Stimulated activated CD4-positive, alpha-beta T cell treated with anti-CD3 and anti-CD28 coated beads, Interleukin-12 subunit alpha, Interleukin-12 subunit beta, amount 100 ng/mL, for 48 hours (primary cell): ENCODE measurements around the gene ST13.
"Not testable (repeated sequence)": the region's sequence is repeated elsewhere in the genome, so short reads cannot be mapped to it uniquely, and the experiment has no call there.

Experiments
- DNase-seq, 3 donors: peaks; one replicate each; pipeline ENCODE4 v3.0.0-alpha.2; 2020; ENCODE audit warnings: low read depth in 2 of 3, low spot score in 1 of 3

ST13 gene

DNA sequence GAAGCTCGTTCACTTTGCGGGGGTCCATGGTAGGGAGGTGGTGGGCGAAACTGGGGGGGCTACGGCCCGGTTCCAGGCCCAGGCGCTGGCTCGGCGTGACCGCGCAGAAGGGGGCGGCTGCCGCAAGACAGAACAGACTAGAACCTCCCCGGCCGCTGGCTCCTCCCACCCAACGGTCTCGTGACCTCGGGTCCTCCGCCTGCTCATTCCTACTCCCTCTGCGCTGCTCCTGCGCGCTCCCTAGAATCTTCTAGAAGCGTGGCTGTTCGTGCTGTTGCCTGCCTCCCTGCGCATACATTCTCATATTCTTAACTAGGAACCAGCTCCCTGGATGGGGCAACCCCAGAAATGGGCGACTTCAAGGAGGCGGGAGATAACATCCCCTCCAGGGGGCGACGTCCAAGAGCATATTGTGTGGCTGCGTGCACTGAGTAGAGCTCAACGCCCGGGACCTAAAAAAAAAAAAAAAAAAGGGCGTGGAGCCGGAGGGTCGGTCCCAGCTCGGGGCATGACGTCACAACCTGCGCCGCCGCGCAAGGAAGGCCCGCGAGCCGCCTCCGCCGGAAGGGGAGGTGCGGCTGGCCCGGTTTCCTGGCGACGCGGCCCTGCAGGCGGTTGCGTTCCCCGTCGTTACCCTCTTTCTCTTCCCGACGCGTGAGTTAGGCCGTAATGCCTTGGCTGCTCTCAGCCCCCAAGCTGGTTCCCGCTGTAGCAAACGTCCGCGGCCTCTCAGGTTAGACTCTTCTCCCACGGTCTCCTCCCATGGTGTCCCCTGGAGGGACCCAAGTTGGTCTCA lies at the start of gene ST13, which contains the start of gene XPNPEP3:
ST13 (minus strand) TSS at position 127 of the 796 bp plus-strand sequence; CDS start at position 28, 99 bp downstream.
XPNPEP3 (plus strand) TSS at position 636 of the 796 bp plus-strand sequence; CDS start at position 670, 34 bp downstream.
- peak; percentile 93 to 96 (median 94) for DNase-seq

DNA sequence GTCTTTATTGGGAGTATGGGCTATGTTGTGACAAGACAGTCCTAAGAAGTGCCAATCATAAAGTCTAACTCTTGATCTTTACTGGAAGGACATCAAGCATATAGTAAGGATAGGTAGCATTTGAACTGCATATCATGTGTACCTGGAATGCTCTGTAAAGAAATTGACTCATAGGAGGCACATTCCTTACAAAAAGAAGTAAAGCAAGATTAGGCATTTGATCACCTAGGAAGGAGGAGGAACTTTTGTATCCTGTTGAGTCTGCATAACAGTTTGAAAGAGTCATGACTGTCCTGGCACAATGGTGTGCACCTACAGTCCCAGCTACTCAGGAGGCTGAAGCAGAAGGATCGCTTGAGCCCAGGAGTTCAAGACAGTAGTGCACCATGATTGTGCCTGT lies 47.7 kb upstream of the ST13 start:
- DNase-seq = no peak

DNA sequence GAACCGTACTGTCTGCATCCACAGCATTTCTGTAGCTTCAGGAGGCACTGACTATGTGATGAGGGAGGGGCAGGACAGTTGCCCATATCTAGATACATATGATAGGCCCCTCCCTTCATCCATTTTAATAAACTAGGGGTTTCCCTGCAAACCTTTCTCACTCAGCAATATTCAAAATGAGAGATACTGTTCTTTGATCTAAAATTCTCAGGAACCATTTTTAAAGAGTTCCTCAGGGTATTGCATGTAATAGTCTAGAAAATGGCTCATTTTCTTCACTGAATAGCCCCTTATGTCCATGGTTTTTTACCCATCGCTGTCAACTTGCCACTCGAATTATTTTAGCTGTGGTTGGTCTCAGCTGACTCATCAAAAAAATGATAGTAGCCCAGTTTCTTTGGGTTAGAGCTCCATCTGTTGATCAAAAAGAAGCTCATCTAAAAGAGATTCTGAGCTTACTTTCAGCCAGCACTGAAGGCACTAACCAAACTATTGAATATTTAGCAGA lies 42.5 kb upstream of the ST13 start:
- DNase-seq = peak in 1 of 3 donors; percentile 13

DNA sequence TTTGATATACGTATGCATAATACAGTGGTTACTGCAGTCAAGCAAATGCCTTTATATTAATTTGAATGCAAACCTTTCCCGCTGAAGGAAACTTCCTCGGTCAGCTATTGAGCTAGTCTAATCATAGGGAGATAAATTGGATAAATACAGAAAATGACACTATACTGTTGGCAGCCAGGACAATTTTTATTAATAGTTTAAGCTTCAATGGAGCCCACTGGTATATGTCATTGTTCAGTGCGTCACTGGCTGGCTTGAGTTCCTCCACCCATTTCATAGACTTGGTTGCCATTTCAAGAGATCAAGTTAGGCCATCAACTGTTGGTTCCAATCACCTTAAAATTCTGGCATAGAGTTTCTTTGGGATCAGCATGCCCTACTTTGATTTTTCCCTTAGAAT lies 38.0 kb upstream of the ST13 start:
- DNase-seq = no peak

GRCh38 chr22:40890881-40891280 lies 34.4 kb upstream of the ST13 start:
- DNase-seq = no peak

DNA sequence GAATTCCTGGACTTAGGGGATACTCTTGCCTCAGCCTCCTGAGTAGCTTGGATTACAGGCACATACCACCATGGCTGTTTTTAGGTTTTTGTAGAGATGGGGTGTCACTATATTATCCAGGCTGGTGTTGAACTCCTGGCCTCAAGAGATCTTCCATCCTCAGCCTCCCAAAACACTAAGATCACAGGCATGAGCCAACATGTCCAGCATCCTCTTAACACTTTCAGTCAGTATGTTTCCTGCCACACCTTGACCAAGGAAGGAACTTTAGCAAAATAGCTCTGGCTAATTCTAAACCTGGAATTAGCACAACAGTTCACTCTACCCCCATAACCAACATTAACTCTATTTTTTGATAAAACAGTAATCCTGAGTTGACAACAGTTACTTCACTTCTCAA lies 32.7 kb upstream of the ST13 start:
- DNase-seq = no peak

DNA sequence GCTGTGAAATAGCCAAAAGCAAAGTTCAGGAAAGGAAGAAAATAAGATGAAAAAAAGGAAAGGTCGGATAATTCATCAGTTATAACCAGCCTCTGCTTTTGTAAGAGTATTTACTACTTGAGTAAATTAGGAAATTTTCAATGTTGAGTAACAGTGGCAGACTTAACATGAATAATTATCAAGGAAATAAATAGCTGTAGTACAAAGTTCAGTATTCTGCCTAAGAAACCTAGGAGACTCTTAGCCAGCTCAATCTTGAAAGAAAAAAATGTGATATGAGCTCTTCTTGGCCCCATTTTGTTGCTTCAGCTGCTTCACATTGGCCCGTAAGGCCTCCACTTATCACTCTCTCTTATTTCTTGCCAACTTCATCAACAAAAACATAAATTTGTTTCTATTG lies 22.5 kb upstream of the ST13 start:
- DNase-seq = no peak

- no peak for DNase-seq
Observed at GRCh38 chr22:40877488-40877887, 21.0 kb upstream of the ST13 start.

GRCh38 chr22:40876907-40877306 lies 20.5 kb upstream of the ST13 start:
- no peak for DNase-seq

GRCh38 chr22:40875111-40875510 lies 18.7 kb upstream of the ST13 start:
- no peak for DNase-seq

- DNase-seq = no peak
Observed at GRCh38 chr22:40874016-40874415, 17.6 kb upstream of the ST13 start.

DNA sequence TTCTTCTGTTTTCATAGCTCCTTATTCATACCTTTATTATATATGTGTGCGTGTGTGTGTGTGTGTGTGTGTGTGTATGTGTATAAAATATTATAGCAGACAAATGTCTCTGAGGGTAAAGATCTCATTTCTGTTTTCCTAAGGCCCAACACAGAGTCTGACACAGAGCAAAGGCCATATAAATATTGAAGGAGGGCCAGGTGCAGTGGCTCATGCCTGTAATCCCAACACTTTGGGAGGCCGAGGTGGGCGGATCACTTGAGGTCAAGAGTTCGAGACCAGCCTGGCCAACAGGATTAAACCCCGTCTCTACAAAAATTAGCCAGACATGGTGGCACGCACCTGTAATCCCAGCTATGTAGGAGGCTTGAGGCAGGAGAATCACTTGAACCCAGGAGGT lies 11.9 kb upstream of the ST13 start:
- DNase-seq = not testable (repeated sequence)

DNA sequence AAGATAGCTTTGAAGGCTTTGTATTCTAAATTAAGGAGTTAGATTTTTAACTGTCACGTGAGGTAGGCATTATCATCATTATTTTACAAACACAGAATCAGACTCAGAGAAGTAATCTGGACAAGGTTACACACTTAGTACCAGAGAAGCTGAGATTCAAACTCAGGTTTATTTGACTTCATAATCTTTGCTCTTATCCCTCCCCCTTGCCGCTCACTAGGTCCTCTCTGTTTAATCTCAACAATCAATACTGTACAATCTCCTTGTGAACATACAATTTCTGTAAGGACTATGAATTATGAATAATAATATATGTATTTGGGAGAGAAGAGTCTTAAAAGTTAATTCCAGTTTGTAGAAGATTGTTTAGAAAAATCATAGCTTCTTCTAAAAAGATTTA lies 10.7 kb upstream of the ST13 start:
- DNase-seq = no peak

- no peak for DNase-seq
Observed at GRCh38 chr22:40862537-40862936, 6.1 kb upstream of the ST13 start.

DNA sequence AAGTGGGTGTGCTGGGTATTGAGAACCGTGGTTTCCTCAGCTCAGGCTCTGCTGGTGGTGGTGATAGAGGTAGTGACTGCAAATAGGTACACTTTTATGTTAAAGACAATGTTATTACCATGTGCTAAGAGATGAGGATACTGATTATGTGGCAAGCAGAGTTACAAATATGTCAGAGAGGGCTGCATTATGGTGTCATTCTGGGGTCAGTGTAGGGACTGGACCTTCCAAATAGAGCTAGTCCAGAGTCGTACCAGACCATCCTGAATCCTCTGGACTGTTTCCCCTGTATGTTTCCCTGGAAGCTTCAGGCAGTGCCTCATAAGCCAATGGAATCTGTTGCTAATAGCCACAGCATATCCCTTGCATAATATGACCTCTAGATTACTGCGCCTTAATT lies 5.6 kb upstream of the ST13 start, which contains the start of gene DNAJB7:
DNAJB7 (minus strand) TSS at position 101 of the 400 bp plus-strand sequence. CDS start 119 bp downstream, outside the sequence.
- DNase-seq = no peak

GRCh38 chr22:40857309-40857855 lies 943 bp upstream of the ST13 start:
- no peak for DNase-seq

DNA sequence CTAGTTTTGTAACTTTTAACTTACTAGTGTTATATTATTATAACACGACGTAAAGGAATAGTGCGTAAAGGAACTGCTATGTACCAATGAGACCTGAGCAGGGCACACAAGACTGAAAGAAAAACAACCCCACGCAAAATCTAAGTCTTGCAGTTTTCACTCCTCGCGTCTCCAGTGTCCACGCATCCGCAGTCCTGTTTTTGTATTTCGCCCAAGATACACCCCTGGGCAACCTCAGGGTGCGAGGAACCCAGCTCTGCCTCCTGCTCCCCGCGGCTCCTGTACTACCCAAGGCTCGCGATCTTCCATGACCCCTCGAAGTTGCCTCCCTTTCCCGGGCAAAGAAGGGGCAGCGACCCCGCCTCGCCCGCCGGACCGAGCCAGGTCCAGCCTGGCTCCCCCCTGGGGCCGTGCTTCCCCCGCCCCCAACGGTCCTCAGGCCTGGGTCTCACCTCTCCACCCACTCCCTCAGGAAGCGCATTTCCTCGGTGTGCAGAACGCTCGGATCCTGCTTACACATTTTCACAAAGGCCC lies 393 bp downstream of the ST13 start:
- peak in 2 of 3 donors; percentile 16 to 20 for DNase-seq

DNA sequence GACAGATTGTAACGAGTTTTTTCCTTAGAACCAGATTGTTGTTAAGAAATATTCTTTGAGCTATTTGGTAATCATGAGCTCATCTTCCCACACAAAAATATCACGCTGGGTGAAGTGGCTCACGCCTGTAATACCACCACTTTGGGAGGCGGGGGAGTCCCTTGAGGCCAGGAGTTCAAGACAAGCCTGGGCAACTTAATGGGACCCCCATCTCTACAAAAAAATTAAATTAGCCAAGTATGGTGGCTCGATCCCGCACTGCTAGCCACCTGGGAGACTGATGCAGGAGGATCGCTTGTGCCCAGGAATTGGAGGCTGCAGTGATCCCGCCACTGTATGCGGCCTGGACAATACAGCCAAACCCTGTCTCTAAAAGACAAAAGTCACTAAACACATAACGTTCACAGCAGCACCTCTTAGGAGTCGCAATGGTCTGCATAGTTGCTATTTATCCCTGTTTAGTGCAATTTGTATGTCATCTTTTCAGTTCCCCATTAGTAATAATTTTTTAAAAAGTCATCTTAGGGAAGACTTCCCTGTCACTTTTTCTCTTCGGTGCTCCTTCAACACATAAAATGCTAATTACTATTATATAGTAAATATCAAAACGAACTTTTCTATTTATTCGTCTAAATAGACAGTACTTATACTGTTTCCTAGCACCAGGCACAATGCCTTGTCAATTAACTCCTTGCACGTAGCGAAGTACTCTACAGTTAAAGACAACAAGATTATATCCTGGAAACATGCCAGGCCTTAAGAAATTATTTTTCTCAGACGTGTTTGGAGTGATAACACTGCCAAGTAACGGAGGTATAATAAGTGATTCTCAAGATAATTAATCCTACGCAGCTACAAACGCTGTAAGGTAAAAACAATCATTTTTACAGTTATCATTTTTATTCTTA lies 1.1 kb downstream of the ST13 start:
- no peak for DNase-seq

DNA sequence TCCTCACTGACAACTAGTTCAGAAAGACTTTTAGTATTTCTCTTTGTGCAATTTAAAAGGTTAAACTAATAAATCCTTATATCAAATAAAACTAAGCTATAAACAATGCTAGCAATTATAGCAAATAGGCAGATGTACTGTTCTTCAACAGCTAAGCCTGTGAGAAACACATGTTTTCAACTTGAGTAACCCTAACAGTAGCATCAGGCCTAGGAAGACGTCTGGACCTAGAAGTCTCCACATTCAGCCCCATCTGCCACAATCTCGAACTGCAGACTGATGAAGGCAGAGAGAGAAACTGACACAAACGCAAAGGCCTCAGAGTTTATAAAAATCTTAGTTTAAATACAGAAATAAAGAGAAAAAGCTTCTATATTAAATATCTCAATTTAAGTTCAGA lies 2.5 kb downstream of the ST13 start:
- no peak for DNase-seq

- no peak for DNase-seq
Observed at GRCh38 chr22:40853333-40853732, 3.1 kb downstream of the ST13 start.

DNA sequence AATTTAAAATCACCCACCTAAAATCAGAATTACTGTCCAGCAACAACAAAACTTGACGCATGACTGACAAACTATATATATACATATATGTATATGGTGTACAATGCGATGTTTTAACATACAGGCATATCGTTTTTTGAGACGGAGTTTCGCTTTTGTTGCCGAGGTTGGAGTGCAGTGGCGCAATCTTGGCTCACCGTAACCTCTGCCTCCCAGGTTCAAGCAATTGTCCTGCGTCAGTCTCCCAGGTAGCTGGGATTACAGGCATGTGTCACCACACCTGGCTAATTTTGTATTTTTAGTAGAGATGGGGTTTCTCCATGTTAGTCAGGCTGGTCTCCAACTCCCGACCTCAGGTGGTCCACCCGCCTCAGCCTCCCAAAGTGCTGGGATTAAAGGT lies 10.6 kb downstream of the ST13 start:
- DNase-seq = not testable (repeated sequence)
